Breast epithelium (tissue), 3 donors: ENCODE measurements around the gene ANKS1A.

Source experiments
- CTCF ChIP-seq, 3 donors: fragments of 450-650 bp; IDR thresholded peaks; one replicate each; pipeline ENCODE4 v1.5.1; 2016 to 2017; ENCODE audit warnings: antibody characterized with exemption in 3 of 3, mild to moderate bottlenecking in 3 of 3, moderate library complexity in 3 of 3
- POLR2A ChIP-seq: fragments of 450-650 bp; IDR thresholded peaks from one replicate; pipeline ENCODE4 v1.6.1; 2016; ENCODE audit warnings: antibody characterized with exemption, mild to moderate bottlenecking, moderate library complexity
- POLR2AphosphoS5 ChIP-seq, 3 donors: sonication (generic); formaldehyde crosslinking; IDR thresholded peaks; one replicate each; pipeline ENCODE4 v1.6.1; 2017; ENCODE audit warnings: antibody characterized with exemption in 3 of 3

- no peak for TF ChIP-seq CTCF (IDR thresholded peaks at IDR 0.05)
- no peak for TF ChIP-seq POLR2A
- no peak for TF ChIP-seq POLR2AphosphoS5 (IDR thresholded peaks at IDR 0.05)
These were observed 49.2 kb upstream of the ANKS1A start for GRCh38 chr6:34839666-34840352.
